Measurements from ENCODE around the gene LARP1. TPM values are rescaled to one million over a fixed set of nuclear protein-coding genes. Genes with fewer than 3 reads are reported as not detected.
"Not testable (repeated sequence)": the region's sequence is repeated elsewhere in the genome, so short reads cannot be mapped to it uniquely, and the experiment has no call there.

The LARP1 gene
- total and polyA plus RNA-seq, 2 experiments from 2014 or later, result 133 to 302 TPM

GRCh38 chr5:154822896-154823295, 67.7 kb downstream of the LARP1 start:
- peak overlapping the region; percentile 35; the same call in 1 of the 2 replicates for H3K27ac Mint-ChIP-seq
- not testable (repeated sequence) for H3K4me1 ChIP-seq (ENCODE audit: insufficient read depth); H3K4me3 ChIP-seq; DNase-seq (ENCODE audit: low spot score); H3K9me2 ChIP-seq (ENCODE audit: insufficient read depth); H3K79me2 ChIP-seq (replicated peaks; ENCODE audit: insufficient read depth); H3F3A ChIP-seq (replicated peaks; ENCODE audit: low read depth); ATAC-seq; H3K27me3 ChIP-seq (ENCODE audit: insufficient read depth); H3K9me3 Mint-ChIP-seq; H3K4me3 Mint-ChIP-seq; H2AFZ ChIP-seq; H3K4me2 ChIP-seq; H3K27ac ChIP-seq (ENCODE audit: low read depth)
- peaks cover 19% of the 10 kb centered on the region for H3K4me1 Mint-ChIP-seq
- H3K36me3 Mint-ChIP-seq (ENCODE audit: low read depth), result peaks cover 54% of the 10 kb centered on the region
- peaks cover 16% of the 10 kb centered on the region for H3K36me3 ChIP-seq (ENCODE audit: insufficient read depth)
- H3K27me3 Mint-ChIP-seq (ENCODE audit: insufficient read depth, low read depth, poor library complexity), result peaks cover 33% of the 10 kb centered on the region
- H4K20me1 ChIP-seq (replicated peaks; ENCODE audit: insufficient read depth), result peaks cover 22% of the 10 kb centered on the region

GRCh38 chr5:154823605-154824004, 68.4 kb downstream of the LARP1 start:
- no peaks in the 10 kb centered on the region for H3K9me2 ChIP-seq (ENCODE audit: insufficient read depth)
- H3K36me3 Mint-ChIP-seq (ENCODE audit: low read depth), result peaks cover 52% of the 10 kb centered on the region
- H3K4me3 Mint-ChIP-seq, result no peak overlapping the region
- H2AFZ ChIP-seq, result no peak overlapping the region
- no peak for DNase-seq (ENCODE audit: low spot score)
- H3K4me1 ChIP-seq (ENCODE audit: insufficient read depth), result no peaks in the 10 kb centered on the region
- H3K4me3 ChIP-seq, result no peak overlapping the region
- H3K27ac ChIP-seq (ENCODE audit: low read depth), result no peak overlapping the region
- ATAC-seq, result no peak
- H3K27me3 Mint-ChIP-seq (ENCODE audit: insufficient read depth, low read depth, poor library complexity), result peaks cover 27% of the 10 kb centered on the region
- no peaks in the 10 kb centered on the region for H3K79me2 ChIP-seq (replicated peaks; ENCODE audit: insufficient read depth)
- no peaks in the 10 kb centered on the region; the same call in 2 of the 3 replicates for H3K9me3 Mint-ChIP-seq
- TF ChIP-seq ETS1 (IDR thresholded peaks at IDR 0.05) (no peak), ZNF331 (CRISPR knock-in tag; IDR thresholded peaks at IDR 0.05; ENCODE audit: low read depth) (no peak), STAT1 (IDR thresholded peaks at IDR 0.05; ENCODE audit: unreplicated experiment) (no peak), POLR2AphosphoS5 (IDR thresholded peaks at IDR 0.05; ENCODE audit: low read depth) (no peak), EZH2phosphoT487 (IDR thresholded peaks at IDR 0.05; ENCODE audit: unreplicated experiment) (no peak), JUNB (IDR thresholded peaks at IDR 0.05; ENCODE audit: unreplicated experiment) (no peak)
- no peak overlapping the region for H3K4me2 ChIP-seq
- H3K27me3 ChIP-seq (ENCODE audit: insufficient read depth), result no peaks in the 10 kb centered on the region
- peaks cover 20% of the 10 kb centered on the region for H4K20me1 ChIP-seq (replicated peaks; ENCODE audit: insufficient read depth)
- H3K36me3 ChIP-seq (ENCODE audit: insufficient read depth), result peaks cover 15% of the 10 kb centered on the region
- H3F3A ChIP-seq (replicated peaks; ENCODE audit: low read depth), result 0 out of 2 replicates have a peak, but pooled peaks cover 8% of the 10 kb centered on the region
- peak overlapping the region; percentile 35; the same call in 1 of the 2 replicates for H3K27ac Mint-ChIP-seq
- H3K4me1 Mint-ChIP-seq, result peaks cover 17% of the 10 kb centered on the region

- peaks cover 24% of the 10 kb centered on the region for H3K27me3 Mint-ChIP-seq (ENCODE audit: insufficient read depth, low read depth, poor library complexity)
- H3K27me3 ChIP-seq (ENCODE audit: insufficient read depth), result no peaks in the 10 kb centered on the region
- H3F3A ChIP-seq (replicated peaks; ENCODE audit: low read depth), result peaks cover 8% of the 10 kb centered on the region; the same call in 1 of the 2 replicates
- H2AFZ ChIP-seq, result no peak overlapping the region
- peaks cover 15% of the 10 kb centered on the region for H3K36me3 ChIP-seq (ENCODE audit: insufficient read depth)
- H3K4me3 Mint-ChIP-seq, result no peak overlapping the region
- no peaks in the 10 kb centered on the region for H3K9me2 ChIP-seq (ENCODE audit: insufficient read depth)
- ATAC-seq (no peak), DNase-seq (ENCODE audit: low spot score) (no peak)
- no peak overlapping the region for H3K27ac ChIP-seq (ENCODE audit: low read depth)
- H4K20me1 ChIP-seq (replicated peaks; ENCODE audit: insufficient read depth), result peaks cover 16% of the 10 kb centered on the region
- no peak overlapping the region for H3K4me3 ChIP-seq
- no peaks in the 10 kb centered on the region for H3K79me2 ChIP-seq (replicated peaks; ENCODE audit: insufficient read depth)
- no peaks in the 10 kb centered on the region for H3K4me1 ChIP-seq (ENCODE audit: insufficient read depth)
- peaks cover 48% of the 10 kb centered on the region for H3K36me3 Mint-ChIP-seq (ENCODE audit: low read depth)
- H3K4me1 Mint-ChIP-seq, result peaks cover 12% of the 10 kb centered on the region
- H3K4me2 ChIP-seq, result no peak overlapping the region
- H3K9me3 Mint-ChIP-seq, result no peaks in the 10 kb centered on the region
- no peak overlapping the region for H3K27ac Mint-ChIP-seq
- TF ChIP-seq NANOG (IDR thresholded peaks at IDR 0.05; ENCODE audit: borderline replicate concordance) (no peak), JUNB (IDR thresholded peaks at IDR 0.05; ENCODE audit: unreplicated experiment) (no peak), REST (IDR thresholded peaks at IDR 0.05; ENCODE audit: unreplicated experiment) (no peak), EZH2phosphoT487 (IDR thresholded peaks at IDR 0.05; ENCODE audit: unreplicated experiment) (no peak), ZNF331 (CRISPR knock-in tag; IDR thresholded peaks at IDR 0.05; ENCODE audit: low read depth) (no peak), ETS1 (IDR thresholded peaks at IDR 0.05) (no peak), CTCF (conservative IDR thresholded peaks at IDR 0.05; ENCODE audit: low read depth in 2 of 2) (no peak)
Measured at GRCh38 chr5:154824070-154824469, 68.9 kb downstream of the LARP1 start.

Measured in GM23338 (cell line).